Mucosa of stomach (tissue), 1 donor: Measurements from ENCODE around the gene HPX.

Experiments used
- H3K27me3 ChIP-seq: one replicate; pipeline ENCODE4 v1.7.0; 2013; ENCODE audit warnings: mild to moderate bottlenecking, low read length; ENCODE audit not compliant: control insufficient read depth, insufficient read depth
- H3K36me3 ChIP-seq: one replicate; pipeline ENCODE4 v1.7.0; 2013; ENCODE audit warnings: low read length; ENCODE audit not compliant: control insufficient read depth, insufficient read depth
- H3K4me1 ChIP-seq: one replicate; pipeline ENCODE4 v1.7.0; 2013; ENCODE audit warnings: mild to moderate bottlenecking, low read length; ENCODE audit not compliant: control insufficient read depth, insufficient read depth
- H3K4me3 ChIP-seq: one replicate; pipeline ENCODE4 v1.7.0; 2013; ENCODE audit warnings: low read length
- H3K9ac ChIP-seq: one replicate; pipeline ENCODE4 v1.7.0; 2013; ENCODE audit warnings: mild to moderate bottlenecking, low read length, moderate library complexity
- H3K9me3 ChIP-seq: one replicate; pipeline ENCODE4 v1.7.0; 2013; ENCODE audit warnings: mild to moderate bottlenecking, low read length, moderate library complexity; ENCODE audit not compliant: control insufficient read depth
- donor health status: Pancreatic carcinoma.

Gene HPX

GRCh38 chr11:6405052-6405667, 35.6 kb downstream of the HPX start:
- no peak overlapping the region for H3K4me3 ChIP-seq
- no peaks in the 10 kb centered on the region for H3K27me3 ChIP-seq
- H3K4me1 ChIP-seq: no peaks in the 10 kb centered on the region
- no peaks in the 10 kb centered on the region for H3K36me3 ChIP-seq
- no peaks in the 10 kb centered on the region for H3K9me3 ChIP-seq
- H3K9ac ChIP-seq: peak overlapping the region; percentile 28

GRCh38 chr11:6404342-6405051, 36.3 kb downstream of the HPX start:
- Histone ChIP-seq H3K4me3 (no peak overlapping the region), H3K36me3 (no peaks in the 10 kb centered on the region), H3K9me3 (no peaks in the 10 kb centered on the region), H3K4me1 (no peaks in the 10 kb centered on the region), H3K27me3 (no peaks in the 10 kb centered on the region), H3K9ac (no peak overlapping the region)

GRCh38 chr11:6403539-6403938, 37.2 kb downstream of the HPX start:
- Histone ChIP-seq H3K27me3 (no peaks in the 10 kb centered on the region), H3K4me3 (no peak overlapping the region), H3K9me3 (no peaks in the 10 kb centered on the region), H3K36me3 (no peaks in the 10 kb centered on the region), H3K4me1 (no peaks in the 10 kb centered on the region), H3K9ac (no peak overlapping the region)

- Histone ChIP-seq H3K9me3 (no peaks in the 10 kb centered on the region), H3K4me1 (no peaks in the 10 kb centered on the region), H3K4me3 (no peak overlapping the region), H3K9ac (no peak overlapping the region), H3K36me3 (no peaks in the 10 kb centered on the region), H3K27me3 (no peaks in the 10 kb centered on the region)
Observed at GRCh38 chr11:6402561-6402981, 38.2 kb downstream of the HPX start.

GRCh38 chr11:6402061-6402470, 38.7 kb downstream of the HPX start:
- Histone ChIP-seq H3K9me3 (no peaks in the 10 kb centered on the region), H3K4me1 (no peaks in the 10 kb centered on the region), H3K27me3 (no peaks in the 10 kb centered on the region), H3K9ac (no peak overlapping the region), H3K36me3 (no peaks in the 10 kb centered on the region), H3K4me3 (no peak overlapping the region)

- H3K4me1 ChIP-seq: no peaks in the 10 kb centered on the region
- no peak overlapping the region for H3K4me3 ChIP-seq
- H3K9ac ChIP-seq: no peak overlapping the region
- H3K27me3 ChIP-seq: no peaks in the 10 kb centered on the region
- H3K36me3 ChIP-seq: no peaks in the 10 kb centered on the region
- no peaks in the 10 kb centered on the region for H3K9me3 ChIP-seq
Observed at GRCh38 chr11:6401464-6401863, 39.3 kb downstream of the HPX start.

GRCh38 chr11:6400431-6401345, 40.1 kb downstream of the HPX start:
- Histone ChIP-seq H3K4me3 (no peak overlapping the region), H3K36me3 (no peaks in the 10 kb centered on the region), H3K9me3 (no peaks in the 10 kb centered on the region), H3K9ac (no peak overlapping the region), H3K4me1 (no peaks in the 10 kb centered on the region), H3K27me3 (no peaks in the 10 kb centered on the region)

- no peaks in the 10 kb centered on the region for H3K36me3 ChIP-seq
- H3K9me3 ChIP-seq: no peaks in the 10 kb centered on the region
- H3K9ac ChIP-seq: no peak overlapping the region
- no peaks in the 10 kb centered on the region for H3K4me1 ChIP-seq
- no peak overlapping the region for H3K4me3 ChIP-seq
- no peaks in the 10 kb centered on the region for H3K27me3 ChIP-seq
Observed at GRCh38 chr11:6397636-6398035, 43.2 kb downstream of the HPX start.

- Histone ChIP-seq H3K9me3 (no peaks in the 10 kb centered on the region), H3K9ac (no peak overlapping the region), H3K4me3 (no peak overlapping the region), H3K36me3 (no peaks in the 10 kb centered on the region), H3K4me1 (no peaks in the 10 kb centered on the region), H3K27me3 (no peaks in the 10 kb centered on the region)
Observed at GRCh38 chr11:6397156-6397555, 43.6 kb downstream of the HPX start.

GRCh38 chr11:6395470-6396060, 45.2 kb downstream of the HPX start:
- no peak overlapping the region for H3K4me3 ChIP-seq
- no peak overlapping the region for H3K9ac ChIP-seq
- H3K36me3 ChIP-seq: no peaks in the 10 kb centered on the region
- H3K27me3 ChIP-seq: no peaks in the 10 kb centered on the region
- H3K4me1 ChIP-seq: peaks cover 8% of the 10 kb centered on the region
- no peaks in the 10 kb centered on the region for H3K9me3 ChIP-seq

- Histone ChIP-seq H3K36me3 (no peaks in the 10 kb centered on the region), H3K4me1 (peaks cover 15% of the 10 kb centered on the region), H3K9ac (no peak overlapping the region), H3K9me3 (no peaks in the 10 kb centered on the region), H3K27me3 (no peaks in the 10 kb centered on the region), H3K4me3 (no peak overlapping the region)
Observed at GRCh38 chr11:6393989-6394670, 46.7 kb downstream of the HPX start.
